GM06990 (cell line): ENCODE data around the gene KLKB1.
"Not testable (repeated sequence)": the region's sequence is repeated elsewhere in the genome, so short reads cannot be mapped to it uniquely, and the experiment has no call there.

Source experiments
- DNase-seq: peaks from one replicate; pipeline ENCODE4 v3.0.0-alpha.2; 2011; ENCODE audit not compliant: insufficient read length; ENCODE audit errors: extremely low read depth
- H3K27me3 ChIP-seq: replicated peaks from 2 replicates; pipeline ENCODE4 v1.6.0; 2011; ENCODE audit warnings: low read length; ENCODE audit not compliant: control insufficient read depth, insufficient read depth
- H3K36me3 ChIP-seq: 2 replicates; pipeline ENCODE4 v1.5.1; 2011; ENCODE audit warnings: low read length; ENCODE audit not compliant: control insufficient read depth, insufficient read depth
- H3K4me3 ChIP-seq: replicated peaks from 2 replicates; pipeline ENCODE4 v1.5.1; 2011; ENCODE audit warnings: low read depth, mild to moderate bottlenecking, control low read depth, low read length
- TF ChIP-seq, protein P1 (sequence below): IDR thresholded peaks from 2 replicates; pipeline ENCODE4 v1.5.1; 2011; ENCODE audit warnings: low read length, control low read depth, mild to moderate bottlenecking, inconsistent platforms; ENCODE audit not compliant: insufficient read depth, poor library complexity, severe bottlenecking

Gene KLKB1

DNA sequence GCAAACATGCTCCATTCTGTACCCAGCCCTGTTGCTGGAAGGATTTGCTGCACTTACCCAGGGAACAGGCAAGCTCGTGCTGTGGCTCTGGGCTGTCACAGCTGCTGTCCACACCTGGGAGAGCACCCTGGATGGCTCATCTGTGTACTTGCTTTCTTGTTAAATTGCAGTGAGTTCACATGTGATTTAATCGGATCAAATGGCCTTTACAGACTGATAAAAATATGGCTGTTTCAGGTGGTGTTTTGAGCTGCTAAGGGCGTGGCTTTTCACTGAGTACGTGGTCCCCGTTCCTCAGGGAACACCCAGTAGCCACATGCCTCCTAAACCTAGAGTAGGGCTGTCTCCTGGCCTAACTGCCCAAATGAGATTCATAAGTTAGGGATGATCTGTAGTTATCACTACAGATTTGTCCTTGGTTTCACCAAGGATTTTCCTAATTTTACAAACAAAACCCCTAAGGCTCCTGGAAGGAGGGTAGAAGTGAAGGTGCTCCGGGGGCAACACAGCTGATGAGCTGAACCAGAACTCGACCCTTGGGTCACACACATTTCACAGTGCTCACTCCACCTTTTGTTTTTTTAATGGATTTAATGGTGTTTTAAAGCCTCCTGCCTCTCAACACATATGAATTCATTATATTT, 13.7 kb downstream of the KLKB1 start:
- H3K36me3 ChIP-seq: no peaks in the 10 kb centered on the region
- no peak for DNase-seq
- no peaks in the 10 kb centered on the region for H3K27me3 ChIP-seq
- TF ChIP-seq, protein P1, sequence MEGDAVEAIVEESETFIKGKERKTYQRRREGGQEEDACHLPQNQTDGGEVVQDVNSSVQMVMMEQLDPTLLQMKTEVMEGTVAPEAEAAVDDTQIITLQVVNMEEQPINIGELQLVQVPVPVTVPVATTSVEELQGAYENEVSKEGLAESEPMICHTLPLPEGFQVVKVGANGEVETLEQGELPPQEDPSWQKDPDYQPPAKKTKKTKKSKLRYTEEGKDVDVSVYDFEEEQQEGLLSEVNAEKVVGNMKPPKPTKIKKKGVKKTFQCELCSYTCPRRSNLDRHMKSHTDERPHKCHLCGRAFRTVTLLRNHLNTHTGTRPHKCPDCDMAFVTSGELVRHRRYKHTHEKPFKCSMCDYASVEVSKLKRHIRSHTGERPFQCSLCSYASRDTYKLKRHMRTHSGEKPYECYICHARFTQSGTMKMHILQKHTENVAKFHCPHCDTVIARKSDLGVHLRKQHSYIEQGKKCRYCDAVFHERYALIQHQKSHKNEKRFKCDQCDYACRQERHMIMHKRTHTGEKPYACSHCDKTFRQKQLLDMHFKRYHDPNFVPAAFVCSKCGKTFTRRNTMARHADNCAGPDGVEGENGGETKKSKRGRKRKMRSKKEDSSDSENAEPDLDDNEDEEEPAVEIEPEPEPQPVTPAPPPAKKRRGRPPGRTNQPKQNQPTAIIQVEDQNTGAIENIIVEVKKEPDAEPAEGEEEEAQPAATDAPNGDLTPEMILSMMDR: no peak
- no peak overlapping the region for H3K4me3 ChIP-seq

DNA sequence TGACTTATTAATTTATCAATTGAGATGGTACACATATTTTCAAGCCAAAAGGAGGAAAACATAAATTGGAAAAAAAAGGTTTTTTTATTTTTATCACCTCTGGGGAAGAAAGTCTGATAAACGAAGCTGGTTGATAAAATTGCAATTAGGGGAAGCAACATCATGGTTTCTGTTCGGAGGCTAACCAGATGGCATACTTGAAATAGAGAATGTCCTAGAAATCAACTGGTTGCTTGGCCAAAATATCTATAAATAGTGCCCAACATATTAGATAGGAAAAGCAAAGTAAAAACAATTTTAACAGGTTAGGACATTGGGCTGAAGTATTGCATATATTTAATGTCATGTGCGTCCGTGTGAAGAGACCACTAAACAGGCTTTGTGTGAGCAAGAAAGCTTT, 14.3 kb downstream of the KLKB1 start:
- DNase-seq: no peak
- Histone ChIP-seq H3K27me3 (no peaks in the 10 kb centered on the region), H3K36me3 (no peaks in the 10 kb centered on the region), H3K4me3 (no peak overlapping the region)
- TF ChIP-seq, protein P1: no peak

DNA sequence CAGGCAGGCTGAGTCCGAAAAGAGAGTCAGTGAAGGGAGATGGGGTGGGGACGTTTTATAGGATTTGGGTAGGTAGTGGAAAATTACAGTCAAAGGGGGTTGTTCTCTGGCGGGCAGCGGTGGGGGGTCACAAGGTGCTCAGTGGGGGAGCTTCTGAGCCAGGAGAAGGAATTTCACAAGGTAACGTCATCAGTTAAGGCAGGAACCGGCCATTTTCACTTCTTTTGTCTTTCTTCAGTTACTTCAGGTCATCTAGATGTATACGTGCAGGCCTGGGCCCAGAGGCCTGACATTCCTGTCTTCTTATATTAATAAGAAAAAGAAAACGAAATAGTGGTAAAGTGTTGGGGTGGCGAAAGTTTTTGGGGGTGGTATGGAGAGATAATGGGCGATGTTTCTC, 14.7 kb downstream of the KLKB1 start:
- not testable (repeated sequence) for H3K27me3 ChIP-seq, H3K4me3 ChIP-seq, DNase-seq, H3K36me3 ChIP-seq

DNA sequence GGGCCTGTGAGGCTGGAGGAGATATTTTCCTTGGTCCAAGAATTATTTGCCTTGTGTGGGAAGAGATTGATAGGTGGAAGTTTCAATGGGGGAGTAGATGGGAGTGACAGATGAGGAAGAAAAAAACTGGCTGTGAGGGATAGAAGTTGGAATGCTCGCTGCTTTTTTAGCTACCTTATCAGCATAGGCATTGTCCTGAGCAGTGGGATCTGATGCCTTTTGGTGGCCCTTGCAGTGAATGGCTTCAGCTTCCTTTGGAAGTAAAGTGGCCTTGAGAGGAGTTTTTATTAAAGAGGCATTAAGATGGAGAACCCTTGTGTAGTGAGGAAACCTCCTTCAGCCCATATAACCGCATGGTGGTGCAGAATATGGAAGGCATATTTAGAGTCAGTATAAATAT, 16.0 kb downstream of the KLKB1 start:
- no peaks in the 10 kb centered on the region for H3K36me3 ChIP-seq
- no peaks in the 10 kb centered on the region for H3K27me3 ChIP-seq
- DNase-seq: no peak
- TF ChIP-seq, protein P1: no peak
- H3K4me3 ChIP-seq: no peak overlapping the region

DNA sequence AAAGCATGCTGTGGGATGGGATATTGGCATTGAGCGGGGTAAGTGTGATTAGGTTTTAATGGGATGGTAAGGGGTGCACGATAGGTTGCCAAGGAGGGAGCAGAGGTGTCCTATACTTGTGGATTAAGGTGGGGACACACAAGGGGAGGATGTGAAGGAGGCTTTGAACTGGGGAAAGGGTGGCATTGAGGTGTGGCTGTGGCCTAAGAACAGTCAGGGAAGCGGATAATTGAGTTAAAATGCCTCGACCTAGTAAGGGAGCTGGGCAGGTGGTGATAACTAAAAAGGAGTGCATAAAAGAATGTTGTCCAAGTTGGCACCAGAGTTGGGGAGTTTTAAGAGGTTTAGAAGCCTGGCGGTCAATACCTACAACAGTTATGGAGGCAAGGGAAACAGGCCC, 17.5 kb downstream of the KLKB1 start:
- Histone ChIP-seq H3K27me3 (no peaks in the 10 kb centered on the region), H3K36me3 (no peaks in the 10 kb centered on the region), H3K4me3 (no peak overlapping the region)
- TF ChIP-seq, protein P1: no peak
- DNase-seq: no peak

DNA sequence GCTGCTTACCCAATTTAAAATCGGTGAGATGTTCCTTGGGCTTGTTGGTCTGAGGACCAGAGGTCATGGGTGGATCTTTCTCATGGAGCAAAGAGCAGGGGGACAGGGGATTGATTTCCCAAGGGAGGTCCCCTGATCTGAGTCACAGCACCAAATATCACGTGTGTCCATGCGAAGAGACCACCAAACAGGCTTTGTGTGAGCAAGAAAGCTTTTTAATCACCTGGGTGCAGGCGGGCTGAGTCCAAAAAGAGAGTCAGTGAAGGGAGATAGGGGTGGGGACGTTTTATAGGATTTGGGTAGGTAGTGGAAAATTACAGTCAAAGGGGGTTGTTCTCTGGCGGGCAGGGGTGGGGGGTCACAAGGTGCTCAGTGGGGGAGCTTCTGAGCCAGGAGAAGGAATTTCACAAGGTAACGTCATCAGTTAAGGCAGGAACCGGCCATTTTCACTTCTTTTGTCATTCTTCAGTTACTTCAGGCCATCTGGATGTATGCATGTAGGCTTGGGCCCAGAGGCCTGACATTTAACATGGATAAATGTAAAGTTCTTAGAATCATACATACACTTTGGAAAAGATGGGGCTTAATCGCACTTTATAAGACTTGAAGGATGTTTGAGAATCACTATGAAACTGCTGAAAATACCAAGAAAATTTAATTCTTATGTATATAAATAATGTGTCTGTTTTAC, 19.9 kb downstream of the KLKB1 start:
- H3K27me3 ChIP-seq, H3K36me3 ChIP-seq, DNase-seq, H3K4me3 ChIP-seq: not testable (repeated sequence)

DNA sequence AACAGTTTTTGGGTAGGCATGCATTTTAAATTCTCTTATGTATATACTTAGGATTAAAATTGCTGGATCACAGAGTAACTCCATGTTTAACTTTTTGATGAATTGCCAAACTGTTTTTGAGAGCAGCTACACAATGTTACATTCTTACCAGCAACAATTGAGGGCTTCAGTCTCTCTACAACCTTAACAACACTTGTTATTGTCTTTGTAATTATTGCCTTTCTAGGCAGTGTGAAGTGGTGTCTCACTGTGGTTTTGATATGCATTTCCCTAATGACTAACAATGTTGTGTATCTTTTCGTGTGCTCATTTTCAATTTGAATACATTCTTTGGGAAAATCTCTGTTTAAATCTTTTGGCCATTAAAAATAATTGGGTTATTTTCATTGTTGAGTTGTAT, 21.3 kb downstream of the KLKB1 start:
- Histone ChIP-seq H3K36me3 (no peaks in the 10 kb centered on the region), H3K4me3 (no peak overlapping the region), H3K27me3 (no peaks in the 10 kb centered on the region)
- DNase-seq: no peak
- TF ChIP-seq, protein P1: no peak
